Mucosa of descending colon (tissue), 3 donors: ENCODE data around the gene MVB12B. TPM values are rescaled to one million over a fixed set of nuclear protein-coding genes. Genes with fewer than 3 reads are reported as not detected.
"Not testable (repeated sequence)": the region's sequence is repeated elsewhere in the genome, so short reads cannot be mapped to it uniquely, and the experiment has no call there.

ENCODE experiments used
- ATAC-seq: fragments of 200-7000 bp; cut with Tn5 transposase; one replicate; pipeline ENCODE4 v1.9.1; 2020; ENCODE audit warnings: mild to moderate bottlenecking, moderate library complexity
- DNase-seq, 3 donors: peaks; one replicate each; pipeline ENCODE4 v3.0.0-alpha.2; 2020
- H3K36me3 ChIP-seq: fragments of 200-600 bp; one replicate; pipeline ENCODE4 v1.8.0; 2021; ENCODE audit warnings: low read depth, mild to moderate bottlenecking
- H3K4me1 ChIP-seq: fragments of 200-600 bp; one replicate; pipeline ENCODE4 v1.8.0; 2021; ENCODE audit warnings: low read depth, mild to moderate bottlenecking
- H3K4me3 ChIP-seq: fragments of 200-600 bp; one replicate; pipeline ENCODE4 v1.8.0; 2021; ENCODE audit warnings: mild to moderate bottlenecking
- H3K9me3 ChIP-seq: fragments of 200-600 bp; one replicate; pipeline ENCODE4 v1.8.0; 2021; ENCODE audit warnings: mild to moderate bottlenecking
- intact Hi-C, 2 donors: fragments of 100-400 bp; cut with DNase I in 1 of 2; cut with micrococcal nuclease in 1 of 2; formaldehyde crosslinking; loops; one replicate each; pipeline versions ENCODE4 v1.11.0 to v1.11.1; 2022; cut with DNase I, micrococcal nuclease
- long read RNA-seq, 2 donors: library from polyadenylated mRNA; unstranded; transcript quantifications; one replicate each; pipeline ENCODE4 v2.0.0, GENCODE V29; 2019 to 2021
- total RNA-seq, 3 donors: library from RNA; stranded (reverse); fragmentation: NEBNext Ultra II Directional in 2 of 3; extraction: Animal tissue kit (Norgen Biotek cat#: 25700) in 2 of 3; gene quantifications; one replicate each; pipeline versions ENCODE4 v1.2.1 to v1.2.4, GENCODE V29; 2021 to 2023
- TF ChIP-seq, protein P1 (sequence below): fragments of 200-600 bp; IDR thresholded peaks from one replicate; pipeline ENCODE4 v1.8.0; 2022; ENCODE audit warnings: antibody characterized with exemption, mild to moderate bottlenecking
- donor health status: DM: no; HTN: no; CAD: no; lungs with moderate emphysema.
- donor health status: DM: no; HTN: no; CAD: no.
- donor health status: DM: no; HTN: yes; CAD: no.

Gene MVB12B
- 10 to 100 TPM; 16.8 to 26.4 (median 21.6) TPM for total RNA-seq
- long read RNA-seq, donor 1, full-length matches to known transcripts, result 11 of 39 reads
- long read RNA-seq, donor 1, partial matches to known transcripts, result 13 of 39 reads
- long read RNA-seq, donor 1, other reads (novel, unspliced or antisense), result 15 of 39 reads
- long read RNA-seq, donor 2, partial matches to known transcripts, result 0 of 4 reads
- long read RNA-seq, donor 2, other reads (novel, unspliced or antisense), result 4 of 4 reads

DNA sequence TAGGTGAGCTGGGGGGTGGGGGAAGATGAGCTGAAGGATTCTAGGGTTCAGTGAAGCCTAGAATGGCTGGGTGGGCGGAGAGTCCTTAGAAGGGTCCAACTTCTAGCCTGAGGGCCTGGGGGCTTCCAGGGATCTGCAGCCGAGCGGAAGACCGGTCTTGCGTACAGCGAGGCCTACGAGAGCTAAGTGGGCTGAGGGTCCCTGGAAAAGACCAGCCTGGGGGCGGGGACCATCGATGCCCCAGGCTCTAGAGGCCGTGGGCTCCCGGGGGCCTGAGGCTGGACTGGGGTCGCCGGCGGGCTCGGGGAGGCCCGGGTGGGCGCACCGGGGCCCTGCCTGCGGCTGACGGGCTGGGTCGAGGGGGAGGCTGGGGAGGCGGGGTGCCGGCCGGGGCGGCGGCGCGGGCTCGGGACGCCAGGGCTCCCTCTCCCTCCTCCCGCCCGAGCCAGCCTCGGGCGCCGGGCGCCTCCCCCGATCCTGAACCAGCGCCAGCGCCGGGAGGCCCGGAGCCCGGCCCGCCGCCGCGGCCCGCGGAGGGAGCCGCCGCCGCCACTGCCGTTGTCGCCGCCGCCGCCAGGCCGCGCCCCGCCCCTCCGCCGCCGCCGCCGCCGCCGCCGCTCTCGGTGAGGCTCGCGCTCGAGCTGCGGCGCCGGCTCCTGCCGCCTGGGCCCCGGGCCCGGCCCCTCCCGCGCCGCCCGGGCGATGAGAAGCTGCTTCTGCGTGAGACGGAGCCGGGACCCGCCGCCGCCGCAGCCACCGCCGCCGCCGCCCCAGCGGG, at the start of gene MVB12B:
MVB12B (plus strand) TSS at position 602 of the 778 bp plus-strand sequence; CDS start at position 703, 101 bp downstream.
- peaks cover 12% of the 10 kb centered on the region for H3K4me1 ChIP-seq
- H3K36me3 ChIP-seq, result no peaks in the 10 kb centered on the region
- H3K4me3 ChIP-seq, result peak within 1 kb of the TSS; percentile 22
- H3K9me3 ChIP-seq, result peaks cover 4% of the 10 kb centered on the region
- ATAC-seq (peak; percentile 82), DNase-seq (peak in 2 of 3 donors; percentile 53 to 73)
- intact Hi-C loops, result no loop called here
- TF ChIP-seq, protein P1, sequence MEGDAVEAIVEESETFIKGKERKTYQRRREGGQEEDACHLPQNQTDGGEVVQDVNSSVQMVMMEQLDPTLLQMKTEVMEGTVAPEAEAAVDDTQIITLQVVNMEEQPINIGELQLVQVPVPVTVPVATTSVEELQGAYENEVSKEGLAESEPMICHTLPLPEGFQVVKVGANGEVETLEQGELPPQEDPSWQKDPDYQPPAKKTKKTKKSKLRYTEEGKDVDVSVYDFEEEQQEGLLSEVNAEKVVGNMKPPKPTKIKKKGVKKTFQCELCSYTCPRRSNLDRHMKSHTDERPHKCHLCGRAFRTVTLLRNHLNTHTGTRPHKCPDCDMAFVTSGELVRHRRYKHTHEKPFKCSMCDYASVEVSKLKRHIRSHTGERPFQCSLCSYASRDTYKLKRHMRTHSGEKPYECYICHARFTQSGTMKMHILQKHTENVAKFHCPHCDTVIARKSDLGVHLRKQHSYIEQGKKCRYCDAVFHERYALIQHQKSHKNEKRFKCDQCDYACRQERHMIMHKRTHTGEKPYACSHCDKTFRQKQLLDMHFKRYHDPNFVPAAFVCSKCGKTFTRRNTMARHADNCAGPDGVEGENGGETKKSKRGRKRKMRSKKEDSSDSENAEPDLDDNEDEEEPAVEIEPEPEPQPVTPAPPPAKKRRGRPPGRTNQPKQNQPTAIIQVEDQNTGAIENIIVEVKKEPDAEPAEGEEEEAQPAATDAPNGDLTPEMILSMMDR, result no peak

DNA sequence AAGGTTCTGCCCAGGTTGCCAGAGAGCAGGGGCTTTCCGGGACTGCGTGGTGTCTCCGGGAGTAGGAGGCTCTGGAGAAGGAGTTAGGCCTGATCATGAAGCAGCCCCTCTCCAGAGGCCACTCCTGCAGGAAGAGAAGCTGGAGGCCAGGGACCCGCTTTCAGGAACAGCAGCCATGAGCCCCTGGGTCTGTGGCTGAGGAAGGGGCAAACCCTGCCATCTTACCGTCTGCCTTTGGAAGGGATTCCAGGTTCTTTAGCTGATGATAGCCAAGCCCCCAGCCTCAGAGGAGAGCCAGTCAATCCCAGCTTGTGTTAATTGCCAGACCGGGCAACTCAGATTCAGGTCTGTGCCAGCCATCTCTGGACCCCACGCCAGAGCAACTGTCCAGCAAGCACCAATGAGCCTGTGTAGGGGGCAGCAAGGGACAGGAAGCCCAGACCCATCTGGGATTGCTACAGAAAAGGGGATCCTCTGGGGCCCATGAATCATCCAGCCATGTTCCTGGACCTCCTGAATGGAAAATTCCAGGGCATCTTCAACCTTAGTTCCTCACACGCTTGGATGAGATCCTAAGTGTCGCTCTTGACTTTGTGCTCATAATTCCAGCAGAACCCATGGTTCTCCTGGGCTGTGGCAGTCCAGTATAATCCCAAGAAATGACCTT, 42.7 kb upstream of the MVB12B start:
- H3K4me3 ChIP-seq, result no peak overlapping the region
- no peaks in the 10 kb centered on the region for H3K9me3 ChIP-seq
- ATAC-seq, result no peak
- H3K36me3 ChIP-seq, result no peaks in the 10 kb centered on the region
- TF ChIP-seq, protein P1, result no peak
- no peaks in the 10 kb centered on the region for H3K4me1 ChIP-seq
- DNase-seq, result no peak
- intact Hi-C loops, result no loop called here

DNA sequence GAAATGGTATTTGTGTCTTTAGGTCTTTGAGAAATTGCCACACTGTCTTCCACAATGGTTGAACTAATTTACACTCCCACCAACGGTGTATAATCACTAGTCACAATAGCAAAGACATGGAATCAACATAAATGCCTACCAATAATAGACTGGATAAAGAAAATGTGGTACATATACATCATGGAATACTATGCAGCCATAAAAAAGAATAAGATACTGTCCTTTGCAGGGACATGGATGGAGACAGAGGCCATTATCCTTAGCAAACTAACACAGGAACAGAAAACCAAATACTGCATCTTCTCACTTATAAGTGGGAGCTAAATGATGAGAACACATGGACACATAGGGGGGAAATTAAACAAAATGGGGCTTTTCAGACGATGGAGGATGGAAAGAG, 41.0 kb upstream of the MVB12B start:
- intact Hi-C loops, H3K36me3 ChIP-seq, DNase-seq, ATAC-seq, H3K4me1 ChIP-seq, H3K4me3 ChIP-seq, H3K9me3 ChIP-seq: not testable (repeated sequence)

DNA sequence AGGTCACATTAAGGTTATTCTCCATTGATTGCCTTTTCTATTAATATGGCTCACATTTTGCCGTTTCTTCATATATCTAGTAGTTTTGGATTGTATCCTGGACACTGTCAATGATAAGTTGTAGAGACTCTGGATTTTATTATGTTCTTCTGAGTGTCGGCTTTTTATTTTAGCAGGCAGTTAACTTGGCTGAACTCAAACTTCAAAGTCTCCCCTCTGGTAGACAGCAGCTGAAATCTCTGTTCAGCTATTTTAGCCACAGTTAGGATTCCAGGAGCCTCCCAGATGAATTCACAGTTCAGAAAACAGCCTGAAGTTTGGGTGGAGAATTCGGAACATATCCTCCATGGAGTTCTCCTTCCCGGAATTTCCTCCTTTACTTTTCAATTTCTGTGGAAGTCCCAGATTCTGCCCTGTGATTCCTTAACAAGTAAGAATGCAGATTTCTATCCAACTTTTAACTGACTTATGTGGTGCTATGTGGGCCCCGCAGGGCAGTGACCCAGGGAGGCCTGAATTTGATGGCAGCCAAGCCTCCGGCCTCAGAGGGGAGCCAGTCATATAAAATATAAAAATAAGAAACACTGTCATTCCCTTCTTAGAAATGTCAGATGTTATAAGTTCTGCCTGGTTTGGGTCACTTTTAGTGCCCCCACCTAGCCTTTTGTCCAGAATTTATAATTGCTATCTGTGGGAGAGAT, 39.3 kb upstream of the MVB12B start:
- intact Hi-C loops, result no loop called here
- no peak overlapping the region for H3K4me3 ChIP-seq
- ATAC-seq, result no peak
- DNase-seq, result no peak
- H3K36me3 ChIP-seq, result no peaks in the 10 kb centered on the region
- H3K9me3 ChIP-seq, result no peaks in the 10 kb centered on the region
- no peaks in the 10 kb centered on the region for H3K4me1 ChIP-seq
- TF ChIP-seq, protein P1, result no peak

DNA sequence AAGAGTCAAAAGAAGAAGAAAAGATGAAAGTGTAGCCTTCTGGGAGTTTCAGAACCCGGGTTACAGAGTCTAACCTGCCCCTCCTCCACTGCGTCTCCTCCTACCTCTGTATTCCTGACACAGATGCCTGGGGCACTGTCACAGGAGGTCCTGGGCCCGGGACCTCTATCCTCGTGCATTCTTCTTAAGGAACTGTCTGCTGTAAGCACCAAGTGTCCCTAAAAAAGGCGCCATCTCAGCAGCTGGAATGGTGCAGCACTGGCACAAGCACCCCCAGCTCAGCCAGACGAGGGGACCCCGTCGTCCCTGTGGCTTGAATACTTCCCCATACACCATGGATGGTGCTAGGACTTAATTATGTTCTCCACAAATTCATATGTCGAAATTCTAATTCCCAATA, 35.8 kb upstream of the MVB12B start:
- no peak for ATAC-seq

More for the DNA sequence above, 35.8 kb upstream of the MVB12B start:
- TF ChIP-seq, protein P1, result no peak
- no peaks in the 10 kb centered on the region for H3K9me3 ChIP-seq
- DNase-seq, result no peak
- intact Hi-C loops, result no loop called here
- H3K36me3 ChIP-seq, result no peaks in the 10 kb centered on the region
- H3K4me1 ChIP-seq, result no peaks in the 10 kb centered on the region
- no peak overlapping the region for H3K4me3 ChIP-seq
